ENCODE measurements around the gene SLC39A5. TPM values are rescaled to one million over a fixed set of nuclear protein-coding genes. Genes with fewer than 3 reads are reported as not detected.

Gene SLC39A5
- total and polyA plus RNA-seq, 2 of the 13 experiments (the other 11 are each of a cell fraction or from before 2014, with no cell fraction given) = 59.7 to 101 TPM

GRCh38 chr12:56260380-56260779 is 30.5 kb downstream of the SLC39A5 start (continued):
- no peak for TF ChIP-seq ZGPAT (CRISPR knock-in tag; IDR thresholded peaks at IDR 0.05)
- no peak for TF ChIP-seq HES4 (CRISPR knock-in tag; IDR thresholded peaks at IDR 0.05; ENCODE audit: borderline replicate concordance)
- no peak for TF ChIP-seq ZNF20 (CRISPR knock-in tag; IDR thresholded peaks at IDR 0.05)
- TF ChIP-seq ZNF883 (CRISPR knock-in tag; IDR thresholded peaks at IDR 0.05; ENCODE audit: not compliant biosample characterization) = no peak
- TF ChIP-seq ADNP (CRISPR knock-in tag; IDR thresholded peaks at IDR 0.05) = no peak
- no peak for TF ChIP-seq ZBED4 (CRISPR knock-in tag; IDR thresholded peaks at IDR 0.05; ENCODE audit: borderline replicate concordance)

GRCh38 chr12:56260921-56261320 is 31.1 kb downstream of the SLC39A5 start:
- no peak overlapping the region for H3K27ac ChIP-seq (ENCODE audit: extremely low read length, insufficient read depth, low read length)
- no peak for FAIRE-seq
- peaks cover 10% of the 10 kb centered on the region for H3K79me2 ChIP-seq (ENCODE audit: insufficient read depth, low read length)
- ChIA-PET CTCF (ENCODE audit: low intra/inter-chr PET ratio, low total read pairs) (no interaction called here), POLR2A (no interaction called here)
- no TSS peak for BruUV-seq (replicated peaks)
- no peak overlapping the region for H3K9ac ChIP-seq (ENCODE audit: insufficient read depth, low read depth, low read length)
- no peak overlapping the region for H2AFZ ChIP-seq (ENCODE audit: low read length)
- in situ Hi-C loops (cut with HindIII; ENCODE audit: extremely low pct_ligation_motif_present, low pct_unique_long_range_greater_than_20kb) = no loop called here
- peaks cover 0 to under 1% of the 10 kb centered on the region in 2 experiments; a peak in 1 of 5 replicates for H3K36me3 ChIP-seq (replicated peaks in 1 of 2; ENCODE audit: control insufficient read depth in 1 of 2, insufficient read depth in 2 of 2, low read length in 2 of 2)
- intact Hi-C loops (cut with micrococcal nuclease; ENCODE audit: unreplicated experiment) = no loop called here
- peaks cover 31% of the 10 kb centered on the region for H3K4me1 ChIP-seq (ENCODE audit: insufficient read depth, low read length)
- no peak overlapping the region for H3K4me3 ChIP-seq (replicated peaks in 1 of 3; ENCODE audit: insufficient read depth in 1 of 3, low read depth in 2 of 3, low read length in 3 of 3)
- no peak for DNase-seq (ENCODE audit: low spot score)
- H3K27me3 ChIP-seq (ENCODE audit: control insufficient read depth in 1 of 2, insufficient read depth in 2 of 2, low read length in 2 of 2) = no peaks in the 10 kb centered on the region
- H3K9me3 ChIP-seq (ENCODE audit: low read length) = no peaks in the 10 kb centered on the region
- H3K4me2 ChIP-seq (ENCODE audit: low read depth, low read length) = no peak overlapping the region
- WGBS (ENCODE audit: low lambda C conversion rate) = 54% methylated on average over 3 of the region's 3 CpGs
- ATAC-seq = no peak
- no peaks in the 10 kb centered on the region for H4K20me1 ChIP-seq (ENCODE audit: insufficient read depth, low read length)
- TF ChIP-seq HCFC1 (IDR thresholded peaks at IDR 0.05; ENCODE audit: low read depth, low read length) = no peak
- TF ChIP-seq HNRNPLL (IDR thresholded peaks at IDR 0.05; ENCODE audit: low read depth, low read length, poor library complexity, severe bottlenecking) = no peak
- no peak for TF ChIP-seq SMYD3 (CRISPR knock-in tag; IDR thresholded peaks at IDR 0.05)
- TF ChIP-seq HIVEP1 (CRISPR knock-in tag; IDR thresholded peaks at IDR 0.05) = no peak
- TF ChIP-seq SIX1 (CRISPR knock-in tag; IDR thresholded peaks at IDR 0.05; ENCODE audit: borderline replicate concordance) = no peak
- no peak for TF ChIP-seq ZNF546 (CRISPR knock-in tag; conservative IDR thresholded peaks at IDR 0.05)
- TF ChIP-seq RERE (CRISPR knock-in tag; IDR thresholded peaks at IDR 0.05; ENCODE audit: low read depth) = no peak

All from HepG2 (cell line).